Jurkat, Clone E6-1 (cell line): ENCODE measurements around the gene MBNL2.

ENCODE experiments used
- DNase-seq: peaks from one replicate; pipeline ENCODE4 v3.0.0-alpha.2; 2011; ENCODE audit warnings: low read depth, low spot score
- H3K4me3 ChIP-seq: 2 replicates; pipeline ENCODE4 v1.5.1; 2011; ENCODE audit warnings: mild to moderate bottlenecking, low read length, control low read depth, moderate library complexity

Gene MBNL2

GRCh38 chr13:97245011-97245410, 22.9 kb downstream of the MBNL2 start:
- no peak for DNase-seq
- no peak overlapping the region for H3K4me3 ChIP-seq

- no peak for DNase-seq
- H3K4me3 ChIP-seq: no peak overlapping the region
Measured at GRCh38 chr13:97246596-97247158, 24.5 kb downstream of the MBNL2 start.

DNA sequence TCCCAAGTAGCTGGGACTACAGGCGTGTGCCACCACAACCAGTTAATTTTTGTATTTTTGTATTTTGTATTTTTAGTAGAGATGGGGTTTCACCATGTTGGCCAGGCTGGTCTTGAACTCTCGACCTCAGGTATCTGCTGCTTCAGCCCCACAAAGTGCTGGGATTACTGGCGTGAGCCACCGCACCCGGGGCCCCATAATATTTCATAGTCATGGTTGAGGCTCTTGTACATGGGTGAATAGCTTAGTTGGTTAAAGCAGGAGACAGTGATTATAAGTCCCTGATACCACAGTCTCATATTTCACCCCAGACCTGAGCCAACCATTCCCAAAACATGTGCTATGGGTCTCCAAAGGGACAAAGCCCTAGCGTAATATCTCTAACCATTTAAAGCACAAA, 26.1 kb downstream of the MBNL2 start:
- DNase-seq: no peak

DNA sequence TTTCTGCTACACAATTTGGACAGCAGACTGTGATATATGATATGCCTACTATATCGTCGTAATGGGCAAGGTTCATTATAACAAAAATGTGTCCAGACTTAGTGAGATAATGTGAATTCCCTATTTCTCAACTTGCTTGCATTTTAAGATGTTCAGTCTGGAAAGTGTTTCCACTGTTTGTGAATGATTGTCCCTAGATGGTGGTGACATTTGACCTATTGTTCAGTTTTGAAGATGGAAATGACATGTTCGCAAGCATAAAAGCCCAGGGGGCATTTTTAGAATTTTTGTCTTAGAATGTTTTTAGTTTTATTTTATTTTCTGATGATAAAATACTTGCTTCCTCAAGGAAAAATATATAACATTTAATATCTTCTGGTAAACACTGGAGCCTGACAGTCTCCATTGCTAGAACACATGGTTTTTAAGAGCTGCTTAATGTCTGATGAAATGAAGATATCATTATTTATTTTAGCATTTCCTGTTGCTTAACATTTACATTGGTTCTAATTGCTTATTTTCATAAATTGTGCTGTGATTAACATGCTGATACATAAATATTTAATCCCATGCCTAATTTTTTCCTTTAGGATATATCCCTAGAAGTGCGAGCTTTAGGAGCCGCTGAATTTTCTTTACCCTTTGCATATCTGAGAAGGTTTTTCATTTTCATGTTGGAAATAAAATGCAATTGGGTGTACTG, 27.1 kb downstream of the MBNL2 start:
- no peak overlapping the region for H3K4me3 ChIP-seq
- no peak for DNase-seq

More for the DNA sequence above, 26.1 kb downstream of the MBNL2 start:
- no peak overlapping the region for H3K4me3 ChIP-seq

DNA sequence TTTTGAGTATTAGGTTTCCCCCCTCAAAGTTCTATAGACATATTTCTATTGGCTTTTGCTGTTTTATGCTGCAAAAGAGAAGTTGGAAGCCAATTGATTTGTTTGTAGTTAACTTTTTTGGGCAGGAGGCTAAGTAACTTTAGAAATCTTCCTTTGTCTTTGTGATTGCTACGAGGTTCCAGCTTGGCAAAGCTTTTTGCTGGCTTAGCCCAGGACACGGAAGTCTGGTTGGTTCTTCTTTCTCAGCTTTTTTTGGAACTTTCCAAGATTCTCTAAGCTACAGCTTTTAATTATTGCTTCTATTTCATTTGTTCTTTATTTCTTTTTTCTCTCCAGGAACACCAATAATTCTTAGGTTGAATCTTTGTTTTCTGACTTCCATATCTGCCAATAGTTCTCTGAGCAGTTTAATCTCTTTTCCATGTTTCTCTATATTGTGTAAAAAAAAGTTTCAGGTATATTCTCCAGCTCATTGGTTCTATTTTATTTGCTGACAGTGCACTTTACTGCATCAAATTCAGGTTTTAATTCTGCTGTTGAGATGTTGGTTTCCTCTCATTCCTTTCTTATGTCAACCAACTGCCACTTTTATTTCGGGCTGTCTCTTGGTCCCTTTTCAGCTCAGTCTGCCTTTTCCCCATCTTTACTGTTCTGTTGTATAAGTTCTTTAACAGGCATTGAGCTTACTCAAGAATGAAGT, 27.8 kb downstream of the MBNL2 start:
- no peak for DNase-seq
- no peak overlapping the region for H3K4me3 ChIP-seq

- DNase-seq: no peak
- H3K4me3 ChIP-seq: no peak overlapping the region
Measured at GRCh38 chr13:97250560-97250959, 28.4 kb downstream of the MBNL2 start.

DNA sequence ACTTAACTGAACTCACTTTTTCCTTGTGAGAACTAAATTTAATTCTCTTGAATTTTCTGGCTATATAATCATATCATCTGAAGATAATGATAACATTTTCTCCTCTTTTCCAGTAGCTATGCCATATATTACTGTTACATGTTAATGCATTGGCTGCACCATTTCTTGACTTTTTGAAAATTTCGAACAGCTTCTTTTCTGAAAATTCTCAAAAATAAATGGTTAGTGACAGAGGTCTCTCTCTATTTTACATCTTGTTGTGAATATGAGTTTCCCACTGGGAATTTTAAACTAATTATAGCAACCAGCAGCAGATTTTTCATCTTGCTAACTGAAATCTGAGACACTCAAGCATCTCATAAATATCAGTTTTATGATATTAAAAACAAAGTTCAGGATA, 30.6 kb downstream of the MBNL2 start:
- DNase-seq: no peak
- H3K4me3 ChIP-seq: no peak overlapping the region

DNA sequence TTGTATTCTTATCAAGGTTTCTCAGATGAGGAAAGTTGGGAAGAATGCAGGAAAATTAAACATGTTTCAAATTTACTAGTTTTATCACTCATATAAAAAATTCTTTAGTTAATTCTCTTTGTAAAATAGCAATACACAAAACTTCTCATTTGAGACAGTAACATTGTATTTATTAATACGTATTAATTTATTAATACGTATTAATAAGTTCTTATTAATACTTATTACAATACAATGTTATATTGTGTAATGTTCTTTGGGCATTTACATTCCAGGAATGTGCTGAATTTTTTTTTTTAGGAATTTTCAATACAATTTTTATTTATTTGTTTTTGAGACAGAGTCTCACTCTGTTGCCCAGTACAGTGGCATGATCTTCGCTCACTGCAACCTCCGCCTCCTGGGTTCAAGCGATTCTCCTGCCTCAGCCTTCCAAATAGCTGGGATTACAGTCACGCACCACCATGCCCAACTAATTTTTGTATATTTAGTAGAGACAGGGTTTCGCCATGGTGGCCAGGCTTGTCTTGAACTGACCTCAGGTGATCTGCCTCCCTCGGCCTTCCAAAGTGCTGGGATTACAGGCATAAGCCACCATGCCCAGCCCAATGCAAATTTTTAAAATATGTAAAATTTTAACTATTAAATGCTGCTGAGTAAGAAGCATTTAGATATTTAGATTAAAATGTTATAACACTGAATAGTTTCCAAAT, 31.6 kb downstream of the MBNL2 start:
- no peak for DNase-seq
- no peak overlapping the region for H3K4me3 ChIP-seq

DNA sequence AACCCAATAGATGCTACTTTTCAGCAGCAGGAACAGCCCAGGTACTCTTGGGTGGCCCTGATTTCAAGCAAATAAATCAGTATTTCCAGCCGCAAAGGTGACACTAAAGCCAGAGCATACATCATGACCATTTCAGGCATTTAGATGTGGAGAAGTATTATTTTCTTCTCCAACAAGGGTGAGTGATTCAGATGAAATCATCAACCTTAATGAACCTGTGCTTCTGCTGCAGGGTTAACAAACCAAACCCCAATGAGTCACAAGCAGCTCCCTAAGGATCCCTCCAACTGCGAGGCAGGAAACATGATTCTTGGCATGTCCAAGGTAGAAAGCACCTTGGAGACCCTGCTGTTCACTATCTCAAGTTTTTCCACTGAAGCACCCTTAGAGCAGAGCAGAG, 32.7 kb downstream of the MBNL2 start:
- DNase-seq: no peak
- no peak overlapping the region for H3K4me3 ChIP-seq

DNA sequence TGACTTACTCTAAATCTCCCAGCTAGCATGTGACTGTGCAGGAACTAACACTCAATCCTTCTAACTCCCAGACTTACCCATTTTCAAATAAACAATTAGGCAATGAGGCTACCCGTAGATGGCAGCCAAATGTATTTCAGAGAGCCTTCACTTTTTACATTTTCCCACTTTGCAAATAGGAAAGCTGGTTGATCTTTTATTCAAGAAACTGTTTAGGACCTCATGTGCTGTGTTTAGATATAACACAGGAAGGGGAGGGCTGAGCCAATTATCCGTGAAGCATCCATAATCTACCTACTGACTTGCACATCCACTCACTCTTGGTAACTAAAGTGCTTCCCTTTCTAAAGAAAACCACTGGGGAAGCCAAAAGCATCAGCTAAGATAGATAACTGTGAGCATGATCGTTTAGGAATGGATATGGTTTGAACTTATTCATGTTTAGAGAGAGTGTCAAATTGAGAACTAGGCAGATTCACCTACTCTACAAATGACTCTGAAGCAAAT, 33.4 kb downstream of the MBNL2 start:
- DNase-seq: no peak

GRCh38 chr13:97256343-97256783, 34.2 kb downstream of the MBNL2 start:
- H3K4me3 ChIP-seq: no peak overlapping the region
- DNase-seq: no peak

More for the DNA sequence above, 33.4 kb downstream of the MBNL2 start:
- no peak overlapping the region for H3K4me3 ChIP-seq

DNA sequence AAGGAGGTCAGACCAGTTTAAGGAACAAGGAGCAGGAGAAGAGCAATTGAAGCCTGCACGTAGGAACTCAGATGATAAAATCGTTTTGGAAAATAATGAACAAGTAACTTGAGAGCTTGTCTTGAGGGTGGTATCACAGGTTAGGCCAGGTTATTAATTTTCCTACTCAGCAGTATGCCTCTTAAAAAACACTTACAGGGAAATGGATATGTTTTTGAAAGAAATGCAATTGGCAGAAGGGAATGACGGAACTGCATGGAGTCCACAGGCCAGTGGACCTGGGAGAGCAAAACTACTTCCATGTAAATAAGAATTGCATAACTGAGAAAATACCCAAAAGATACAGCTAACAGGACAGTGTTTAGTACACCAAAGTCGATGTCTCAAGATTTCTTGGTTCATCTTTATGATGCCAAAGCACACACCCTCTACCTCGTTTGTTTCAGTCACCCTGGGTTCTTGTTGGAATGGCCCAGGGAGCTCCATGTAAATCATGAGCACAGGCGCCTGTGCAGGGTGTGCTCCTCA, 35.2 kb downstream of the MBNL2 start:
- H3K4me3 ChIP-seq: no peak overlapping the region
- no peak for DNase-seq

GRCh38 chr13:97257800-97258799, 36.0 kb downstream of the MBNL2 start:
- no peak overlapping the region for H3K4me3 ChIP-seq
- DNase-seq: no peak

DNA sequence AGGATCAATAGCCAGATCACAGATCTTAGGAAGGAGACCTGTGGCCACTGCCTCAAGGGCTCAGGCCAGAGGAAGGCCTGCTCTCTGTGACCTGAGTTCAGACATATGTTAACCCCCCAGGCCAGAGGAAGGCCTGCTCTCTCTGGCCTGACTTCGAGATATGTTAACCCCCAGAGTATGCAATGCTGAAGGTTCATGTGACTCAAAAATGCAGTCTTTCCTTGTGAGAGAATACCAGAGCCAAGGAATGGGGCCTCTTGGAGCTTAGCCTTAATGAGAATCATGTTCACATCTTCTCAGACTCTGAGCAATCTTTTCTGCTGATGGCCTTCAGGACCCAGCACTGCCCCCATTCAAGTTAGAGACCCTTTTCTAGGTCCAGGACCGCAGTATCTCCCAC, 36.7 kb downstream of the MBNL2 start:
- no peak overlapping the region for H3K4me3 ChIP-seq
- no peak for DNase-seq

DNA sequence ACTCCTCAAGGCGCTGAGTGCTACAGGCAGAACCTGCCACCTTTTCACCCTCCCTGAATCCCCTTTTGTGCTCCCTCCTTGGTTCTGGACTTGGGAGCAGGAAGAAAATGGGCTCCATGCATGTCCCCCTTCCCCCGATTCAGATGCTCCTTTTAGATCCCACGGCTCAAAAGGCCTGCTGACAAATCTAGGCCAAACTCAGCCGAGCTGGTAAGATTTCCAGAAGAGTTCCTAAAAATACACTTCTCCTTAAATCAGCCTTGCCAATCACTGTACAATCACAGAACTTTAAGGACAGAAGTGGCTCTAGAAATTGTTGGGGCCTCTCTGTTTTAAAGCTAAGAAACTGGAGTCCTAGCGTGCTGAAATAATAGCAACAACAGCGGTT, 37.3 kb downstream of the MBNL2 start:
- no peak for DNase-seq
- no peak overlapping the region for H3K4me3 ChIP-seq

- no peak for DNase-seq
- H3K4me3 ChIP-seq: no peak overlapping the region
Measured at GRCh38 chr13:97259798-97260714, 37.9 kb downstream of the MBNL2 start.

GRCh38 chr13:97261254-97262005, 39.3 kb downstream of the MBNL2 start:
- no peak overlapping the region for H3K4me3 ChIP-seq
- no peak for DNase-seq
